Neural crest cell (in vitro differentiated cells): ENCODE results near the gene HS6ST2. TPM values are rescaled to one million over a fixed set of nuclear protein-coding genes. Genes with fewer than 3 reads are reported as not detected.
A peak's percentile ranks its signal among the peaks of the same experiment; 100 is the strongest.

Source experiments
- DNase-seq: peaks from one replicate; pipeline ENCODE4 v3.0.0; 2021; ENCODE audit warnings: low read depth, mixed read lengths, low spot score
- H3K27ac Mint-ChIP-seq: one replicate; pipeline ENCODE4 v1.8.0; 2021; ENCODE audit warnings: mild to moderate bottlenecking, mixed read lengths; ENCODE audit not compliant: unreplicated experiment
- H3K27me3 Mint-ChIP-seq: 2 replicates; pipeline ENCODE4 v1.8.0; 2021; ENCODE audit warnings: low read depth, mild to moderate bottlenecking, mixed read lengths
- H3K36me3 Mint-ChIP-seq: 2 replicates; pipeline ENCODE4 v1.8.0; 2021; ENCODE audit warnings: low read depth, mild to moderate bottlenecking, mixed read lengths
- H3K4me1 Mint-ChIP-seq: 2 replicates; pipeline ENCODE4 v1.8.0; 2021; ENCODE audit warnings: mixed read lengths
- H3K4me3 Mint-ChIP-seq: one replicate; pipeline ENCODE4 v1.8.0; 2021; ENCODE audit warnings: mild to moderate bottlenecking, mixed read lengths
- H3K9me3 Mint-ChIP-seq: 2 replicates; pipeline ENCODE4 v1.8.0; 2021; ENCODE audit warnings: mixed read lengths
- total RNA-seq: library from RNA; stranded (reverse); gene quantifications from 2 replicates; pipeline ENCODE4 v1.2.1, GENCODE V29; 2021
- TF ChIP-seq, protein P1 (sequence below): fragments of 200-600 bp; sonication (generic); conservative IDR thresholded peaks from 2 replicates; pipeline ENCODE4 v1.5.0; 2021; ENCODE audit warnings: antibody characterized with exemption, mild to moderate bottlenecking

The HS6ST2 gene
- total RNA-seq, 1 donor from 2014 or later: 13.9 TPM

DNA sequence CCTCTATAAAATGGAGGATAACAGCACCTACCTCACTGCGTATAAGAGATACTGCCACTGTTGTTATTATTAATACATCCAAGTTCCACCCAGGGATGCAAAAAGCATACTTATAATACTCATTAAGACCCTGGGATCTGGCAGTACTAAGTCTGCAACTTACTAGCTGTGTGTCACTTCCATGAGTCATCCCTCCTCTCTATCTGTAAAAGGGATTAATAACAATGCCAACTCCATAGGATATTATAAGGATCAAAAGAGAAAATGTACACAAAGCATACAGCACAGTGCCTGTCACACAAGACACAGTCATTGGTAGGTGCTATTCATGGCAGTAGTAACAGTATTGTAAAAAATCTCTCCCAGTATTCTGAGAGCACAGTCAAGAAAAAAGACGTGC lies 216.7 kb downstream of the HS6ST2 start:
- H3K9me3 Mint-ChIP-seq: no peaks in the 10 kb centered on the region
- TF ChIP-seq, protein P1, sequence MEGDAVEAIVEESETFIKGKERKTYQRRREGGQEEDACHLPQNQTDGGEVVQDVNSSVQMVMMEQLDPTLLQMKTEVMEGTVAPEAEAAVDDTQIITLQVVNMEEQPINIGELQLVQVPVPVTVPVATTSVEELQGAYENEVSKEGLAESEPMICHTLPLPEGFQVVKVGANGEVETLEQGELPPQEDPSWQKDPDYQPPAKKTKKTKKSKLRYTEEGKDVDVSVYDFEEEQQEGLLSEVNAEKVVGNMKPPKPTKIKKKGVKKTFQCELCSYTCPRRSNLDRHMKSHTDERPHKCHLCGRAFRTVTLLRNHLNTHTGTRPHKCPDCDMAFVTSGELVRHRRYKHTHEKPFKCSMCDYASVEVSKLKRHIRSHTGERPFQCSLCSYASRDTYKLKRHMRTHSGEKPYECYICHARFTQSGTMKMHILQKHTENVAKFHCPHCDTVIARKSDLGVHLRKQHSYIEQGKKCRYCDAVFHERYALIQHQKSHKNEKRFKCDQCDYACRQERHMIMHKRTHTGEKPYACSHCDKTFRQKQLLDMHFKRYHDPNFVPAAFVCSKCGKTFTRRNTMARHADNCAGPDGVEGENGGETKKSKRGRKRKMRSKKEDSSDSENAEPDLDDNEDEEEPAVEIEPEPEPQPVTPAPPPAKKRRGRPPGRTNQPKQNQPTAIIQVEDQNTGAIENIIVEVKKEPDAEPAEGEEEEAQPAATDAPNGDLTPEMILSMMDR: no peak
- H3K4me3 Mint-ChIP-seq: no peak overlapping the region
- no peaks in the 10 kb centered on the region for H3K27me3 Mint-ChIP-seq
- peaks cover 35% of the 10 kb centered on the region for H3K4me1 Mint-ChIP-seq
- H3K36me3 Mint-ChIP-seq: no peaks in the 10 kb centered on the region
- no peak for DNase-seq
- H3K27ac Mint-ChIP-seq: no peak overlapping the region

DNA sequence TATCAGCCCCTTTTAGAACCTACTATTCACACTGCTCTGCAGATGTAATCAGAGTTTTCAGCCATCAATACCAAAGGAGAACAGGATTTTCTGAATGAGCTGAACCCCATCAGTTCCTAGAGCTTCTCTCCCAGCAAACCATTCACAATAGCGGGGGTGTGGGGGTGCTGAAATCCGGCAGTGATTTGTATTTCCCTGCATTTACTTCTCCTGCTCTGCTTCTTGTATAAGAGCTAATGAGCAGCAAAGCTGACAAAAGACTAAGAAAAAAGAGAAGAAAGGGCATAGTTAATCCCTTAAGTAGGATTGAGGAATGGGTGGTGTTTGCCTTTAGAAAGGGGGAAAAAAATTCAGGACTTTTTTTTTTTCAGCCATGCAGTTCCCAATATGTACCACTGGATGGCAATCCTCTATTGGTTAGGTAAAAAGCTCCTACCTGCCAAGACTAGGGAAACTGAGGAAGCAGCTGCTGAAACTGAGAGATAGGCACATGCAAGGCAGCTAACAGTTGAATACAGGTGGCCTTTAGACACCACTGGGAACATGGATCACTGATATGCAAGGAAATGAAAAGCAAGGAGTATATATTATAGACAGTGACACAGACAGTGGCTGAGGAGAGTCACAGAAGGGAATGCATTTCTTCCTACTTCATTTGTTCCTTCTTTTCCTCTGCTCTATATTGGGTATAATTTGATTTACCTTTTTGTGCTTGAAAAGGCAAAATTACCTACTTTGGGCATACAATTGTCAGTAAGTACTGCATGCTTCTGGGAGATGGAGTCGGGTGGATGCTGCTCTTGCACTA lies 217.9 kb downstream of the HS6ST2 start:
- Mint-ChIP-seq H3K4me3 (no peak overlapping the region), H3K9me3 (no peaks in the 10 kb centered on the region), H3K36me3 (no peaks in the 10 kb centered on the region), H3K27ac (peak overlapping the region; percentile 81), H3K4me1 (peaks cover 35% of the 10 kb centered on the region), H3K27me3 (no peaks in the 10 kb centered on the region)
- TF ChIP-seq, protein P1: peak; percentile 89
- no peak for DNase-seq

DNA sequence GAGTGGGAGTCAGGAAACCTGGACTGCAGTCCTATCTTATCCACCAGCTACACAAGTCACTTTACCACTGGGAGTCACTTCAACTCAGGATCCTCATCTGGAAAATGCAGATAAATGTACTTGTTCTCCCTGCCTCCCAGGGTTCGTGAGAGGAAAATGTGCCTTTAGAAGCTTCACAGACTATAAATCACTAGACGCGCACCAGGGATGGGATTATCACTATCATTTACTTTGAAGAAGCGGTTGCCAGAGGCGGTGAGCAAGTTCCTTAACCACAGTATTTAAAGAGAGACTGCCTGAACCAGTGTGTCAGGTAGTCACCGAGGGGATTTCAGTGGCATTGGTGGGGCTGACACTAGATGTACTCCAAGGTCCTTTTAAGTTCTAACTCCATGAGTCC lies 219.5 kb downstream of the HS6ST2 start:
- no peaks in the 10 kb centered on the region for H3K36me3 Mint-ChIP-seq
- no peak overlapping the region for H3K4me3 Mint-ChIP-seq
- no peaks in the 10 kb centered on the region for H3K9me3 Mint-ChIP-seq
- no peak for DNase-seq
- no peak overlapping the region for H3K27ac Mint-ChIP-seq
- peaks cover 26% of the 10 kb centered on the region for H3K4me1 Mint-ChIP-seq
- TF ChIP-seq, protein P1: no peak
- no peaks in the 10 kb centered on the region for H3K27me3 Mint-ChIP-seq

DNA sequence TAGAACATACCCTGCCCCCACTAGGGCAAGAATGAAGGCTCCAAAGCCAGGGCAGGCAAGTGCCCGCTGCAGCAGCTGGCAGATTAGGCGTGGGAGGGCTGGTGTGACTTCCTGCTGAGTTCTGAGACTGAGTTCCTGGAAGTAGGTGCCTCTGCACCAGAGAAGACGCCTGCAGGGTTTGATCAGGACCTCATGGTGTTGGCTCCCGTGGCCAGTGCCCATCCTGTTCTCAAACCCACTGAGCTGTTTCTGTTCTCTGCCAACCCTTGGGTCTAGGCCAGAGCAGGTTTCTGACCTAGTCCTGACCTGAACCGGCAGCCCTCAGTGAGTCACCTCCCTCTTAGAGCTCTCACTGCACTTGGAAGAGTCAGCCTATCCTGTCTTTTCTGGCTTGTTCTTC lies 220.7 kb downstream of the HS6ST2 start:
- no peaks in the 10 kb centered on the region for H3K27me3 Mint-ChIP-seq
- TF ChIP-seq, protein P1: no peak
- no peak for DNase-seq

DNA sequence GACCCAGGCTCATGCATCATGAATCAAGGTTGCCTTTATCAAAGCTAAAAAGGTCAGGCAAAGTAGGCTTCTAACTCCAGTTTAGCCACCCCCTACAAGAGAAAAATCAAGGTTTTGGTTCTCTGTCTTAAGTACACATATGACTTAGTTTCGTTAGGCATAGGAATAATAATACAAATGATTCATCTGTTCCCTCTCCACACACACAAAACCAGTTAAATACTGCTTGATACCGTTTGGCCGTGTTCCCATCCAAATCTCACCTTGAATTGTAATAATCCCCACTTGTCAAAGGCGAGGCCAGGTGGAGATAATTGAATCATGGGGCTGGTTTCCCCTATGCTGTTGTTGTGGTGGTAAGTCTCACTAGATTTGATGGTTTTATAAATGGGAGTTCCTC lies 226.2 kb downstream of the HS6ST2 start:
- H3K9me3 Mint-ChIP-seq: no peaks in the 10 kb centered on the region
- H3K27ac Mint-ChIP-seq: no peak overlapping the region
- no peaks in the 10 kb centered on the region for H3K36me3 Mint-ChIP-seq
- TF ChIP-seq, protein P1: no peak
- DNase-seq: no peak
- no peaks in the 10 kb centered on the region for H3K4me1 Mint-ChIP-seq
- no peaks in the 10 kb centered on the region for H3K27me3 Mint-ChIP-seq
- H3K4me3 Mint-ChIP-seq: no peak overlapping the region

More for the DNA sequence above, 220.7 kb downstream of the HS6ST2 start:
- H3K9me3 Mint-ChIP-seq: no peaks in the 10 kb centered on the region
- H3K27ac Mint-ChIP-seq: no peak overlapping the region
- H3K4me1 Mint-ChIP-seq: peaks cover 16% of the 10 kb centered on the region
- no peak overlapping the region for H3K4me3 Mint-ChIP-seq
- no peaks in the 10 kb centered on the region for H3K36me3 Mint-ChIP-seq
